MCF 10A (cell line): ENCODE data around the gene TMEM151B. TPM values are rescaled to one million over a fixed set of nuclear protein-coding genes. Genes with fewer than 3 reads are reported as not detected.

ENCODE experiments used
- BruUV-seq: library from RNA; stranded (reverse); fragments of 400-500 nt; replicated peaks from 2 replicates; lab custom pipeline; 2021; lab: Mats Ljungman, UMichigan
- CTCF ChIA-PET: fragments of 300-600 bp; sonication (Branson Sonifier 250); formaldehyde crosslinking; extraction: SDS; loops from one replicate; lab custom pipeline; 2021; ENCODE audit warnings: antibody characterized with exemption, inconsistent platforms; lab: Yijun Ruan, JAX
- POLR2A ChIA-PET: fragments of 300-600, 350-650 bp; sonication (Branson Sonifier 250); formaldehyde crosslinking; extraction: SDS; loops from one replicate; lab custom pipeline; 2020; ENCODE audit warnings: antibody characterized with exemption, inconsistent platforms; lab: Yijun Ruan, JAX
- DNase-seq: peaks from one replicate; pipeline ENCODE4 v3.0.0-alpha.2; 2018; ENCODE audit not compliant: unreplicated experiment
- H3K27ac Mint-ChIP-seq: one replicate; pipeline ENCODE4 v1.8.0; 2022; ENCODE audit warnings: mild to moderate bottlenecking, low read depth, mixed read lengths; ENCODE audit not compliant: unreplicated experiment
- H3K27me3 Mint-ChIP-seq: one replicate; pipeline ENCODE4 v1.8.0; 2022; ENCODE audit warnings: mixed read lengths; ENCODE audit not compliant: insufficient read depth, unreplicated experiment
- H3K36me3 Mint-ChIP-seq: one replicate; pipeline ENCODE4 v1.8.0; 2022; ENCODE audit warnings: mild to moderate bottlenecking, moderate library complexity, mixed read lengths; ENCODE audit not compliant: insufficient read depth, unreplicated experiment
- H3K4me1 Mint-ChIP-seq: one replicate; pipeline ENCODE4 v1.8.0; 2022; ENCODE audit warnings: mixed read lengths; ENCODE audit not compliant: insufficient read depth, unreplicated experiment
- H3K4me3 Mint-ChIP-seq: one replicate; pipeline ENCODE4 v1.8.0; 2022; ENCODE audit warnings: mild to moderate bottlenecking, moderate library complexity, mixed read lengths; ENCODE audit not compliant: unreplicated experiment
- H3K9me3 Mint-ChIP-seq: one replicate; pipeline ENCODE4 v1.8.0; 2022; ENCODE audit warnings: mixed read lengths; ENCODE audit not compliant: unreplicated experiment
- CTCF ChIP-seq: fragments of 200-600 bp; IDR thresholded peaks from one replicate; pipeline ENCODE4 v1.8.0; 2022; ENCODE audit warnings: antibody characterized with exemption, mild to moderate bottlenecking; ENCODE audit not compliant: unreplicated experiment
- intact Hi-C: fragments of 100-400 bp; cut with micrococcal nuclease; formaldehyde crosslinking; loops from 2 replicates; pipeline ENCODE4 v1.14.1; 2022
- total RNA-seq: library from RNA; stranded (reverse); gene quantifications from 2 replicates; pipeline ENCODE4 v1.2.3, GENCODE V29; 2022

The TMEM151B gene
- total RNA-seq, 1 experiment from 2014 or later: not detected

- no peak for DNase-seq
- no peak for TF ChIP-seq CTCF
- no peak overlapping the region for H3K27ac Mint-ChIP-seq
- no TSS peak for BruUV-seq
- POLR2A ChIA-PET: interaction anchor here (0.7 to 4.2 kb wide), 2 partner anchors 38 to 70 kb away, joined by 3 to 17 read pairs; no protein-coding TSS in a partner anchor
- peaks cover 5% of the 10 kb centered on the region for H3K4me1 Mint-ChIP-seq
- no peaks in the 10 kb centered on the region for H3K36me3 Mint-ChIP-seq
- intact Hi-C loops: loop anchor here (2.0 to 5.0 kb wide), 2 partner anchors 35 to 188 kb away; no protein-coding TSS in a partner anchor
- H3K27me3 Mint-ChIP-seq: peaks cover 33% of the 10 kb centered on the region
- CTCF ChIA-PET: interaction anchor here (0.6 to 5.8 kb wide), 6 partner anchors 27 to 1236 kb away, joined by 3 to 214 read pairs (median 4); no protein-coding TSS in a partner anchor
- no peaks in the 10 kb centered on the region for H3K9me3 Mint-ChIP-seq
- H3K4me3 Mint-ChIP-seq: no peak overlapping the region
Measured at GRCh38 chr6:44269178-44269920, 901 bp upstream of the TMEM151B start.

GRCh38 chr6:44270526-44271405, 516 bp downstream of the TMEM151B start:
- DNase-seq: no peak
- H3K4me1 Mint-ChIP-seq: no peaks in the 10 kb centered on the region
- CTCF ChIA-PET: interaction anchor here (1.5 to 5.8 kb wide), 2 partner anchors 38 to 65 kb away, joined by 4 to 214 read pairs; no protein-coding TSS in a partner anchor
- intact Hi-C loops: no loop called here
- TF ChIP-seq CTCF: no peak
- peaks cover 39% of the 10 kb centered on the region for H3K27me3 Mint-ChIP-seq
- POLR2A ChIA-PET: no interaction called here
- no TSS peak for BruUV-seq
- H3K4me3 Mint-ChIP-seq: no peak overlapping the region
- H3K9me3 Mint-ChIP-seq: no peaks in the 10 kb centered on the region
- no peak overlapping the region for H3K27ac Mint-ChIP-seq
- H3K36me3 Mint-ChIP-seq: no peaks in the 10 kb centered on the region

- intact Hi-C loops: no loop called here
- POLR2A ChIA-PET: interaction anchor here (1.3 kb wide), 1 partner anchor 115 kb away, joined by 3 read pairs; no protein-coding TSS in a partner anchor
- Mint-ChIP-seq H3K36me3 (no peaks in the 10 kb centered on the region), H3K27ac (no peak overlapping the region), H3K4me3 (no peak overlapping the region), H3K4me1 (no peaks in the 10 kb centered on the region), H3K27me3 (peaks cover 39% of the 10 kb centered on the region), H3K9me3 (no peaks in the 10 kb centered on the region)
- no TSS peak for BruUV-seq
- DNase-seq: no peak
- CTCF ChIA-PET: interaction anchor here (1.6 kb wide), 1 partner anchor 67 kb away, joined by 12 read pairs; no protein-coding TSS in a partner anchor
- no peak for TF ChIP-seq CTCF
Measured at GRCh38 chr6:44271406-44271723, 1.1 kb downstream of the TMEM151B start.

GRCh38 chr6:44271914-44272313, 1.7 kb downstream of the TMEM151B start:
- H3K9me3 Mint-ChIP-seq: no peaks in the 10 kb centered on the region
- H3K36me3 Mint-ChIP-seq: no peaks in the 10 kb centered on the region
- ChIA-PET POLR2A (interaction anchor here (1.3 kb wide), 1 partner anchor 115 kb away, joined by 3 read pairs; no protein-coding TSS in a partner anchor), CTCF (interaction anchor here (1.6 kb wide), 1 partner anchor 67 kb away, joined by 12 read pairs; no protein-coding TSS in a partner anchor)
- no peak for DNase-seq
- TF ChIP-seq CTCF: no peak
- intact Hi-C loops: no loop called here
- no TSS peak for BruUV-seq
- no peaks in the 10 kb centered on the region for H3K4me1 Mint-ChIP-seq
- H3K27me3 Mint-ChIP-seq: peaks cover 44% of the 10 kb centered on the region
- H3K4me3 Mint-ChIP-seq: no peak overlapping the region
- H3K27ac Mint-ChIP-seq: no peak overlapping the region
